Erythroblast (primary cell): Measurements from ENCODE around the gene PROSER1.

Source experiments
- GATA1 ChIP-seq: IDR thresholded peaks from 2 replicates; pipeline ENCODE4 v1.6.1; 2011; ENCODE audit warnings: low read depth, mild to moderate bottlenecking, control low read depth, low read length, moderate library complexity
- POLR2A ChIP-seq: IDR thresholded peaks from 2 replicates; pipeline ENCODE4 v1.6.1; 2011; ENCODE audit warnings: mild to moderate bottlenecking, low read length

GRCh38 chr13:39058040-39058439 is 20.2 kb upstream of the PROSER1 start:
- TF ChIP-seq POLR2A, result no peak
- no peak for TF ChIP-seq GATA1
